A204.1 (cell line): Measurements from ENCODE around the gene KIAA1586.
"Not testable (repeated sequence)": the region's sequence is repeated elsewhere in the genome, so short reads cannot be mapped to it uniquely, and the experiment has no call there.

ENCODE experiments used
- FAIRE-seq: peaks from 2 replicates; lab custom pipeline; 2012; peaks lifted over from hg19 to GRCh38; lab: Jason Lieb, UNC

The KIAA1586 gene

GRCh38 chr6:57046332-57047256, at the start of gene KIAA1586:
TSS of gene KIAA1586 (plus strand) at chr6:57046693. CDS start at chr6:57046756, 63 bp downstream.
- FAIRE-seq = peak; percentile 52

GRCh38 chr6:56999049-56999448, 47.4 kb upstream of the KIAA1586 start:
- FAIRE-seq = no peak

- not testable (repeated sequence) for FAIRE-seq
Observed at GRCh38 chr6:56999748-57000147, 46.7 kb upstream of the KIAA1586 start.

GRCh38 chr6:57002197-57002596, 44.3 kb upstream of the KIAA1586 start:
- no peak for FAIRE-seq

- no peak for FAIRE-seq
Observed at GRCh38 chr6:57004292-57004691, 42.2 kb upstream of the KIAA1586 start.

- FAIRE-seq = no peak
Observed at GRCh38 chr6:57006101-57006500, 40.4 kb upstream of the KIAA1586 start.

- FAIRE-seq = not testable (repeated sequence)
Observed at GRCh38 chr6:57008069-57008468, 38.4 kb upstream of the KIAA1586 start.

- no peak for FAIRE-seq
Observed at GRCh38 chr6:57013521-57013926, 33.0 kb upstream of the KIAA1586 start.

GRCh38 chr6:57017069-57017468, 29.4 kb upstream of the KIAA1586 start:
- FAIRE-seq = no peak

GRCh38 chr6:57017841-57018240, 28.7 kb upstream of the KIAA1586 start:
- no peak for FAIRE-seq

- FAIRE-seq = no peak
Observed at GRCh38 chr6:57019434-57019833, 27.1 kb upstream of the KIAA1586 start.

- peak; percentile 97 for FAIRE-seq
Observed at GRCh38 chr6:57021086-57021720, 25.3 kb upstream of the KIAA1586 start.

- no peak for FAIRE-seq
Observed at GRCh38 chr6:57024321-57024720, 22.2 kb upstream of the KIAA1586 start.

GRCh38 chr6:57024775-57025174, 21.7 kb upstream of the KIAA1586 start:
- no peak for FAIRE-seq

GRCh38 chr6:57026001-57026400, 20.5 kb upstream of the KIAA1586 start:
- FAIRE-seq = no peak

GRCh38 chr6:57027301-57027700, 19.2 kb upstream of the KIAA1586 start:
- no peak for FAIRE-seq

- FAIRE-seq = no peak
Observed at GRCh38 chr6:57029213-57029612, 17.3 kb upstream of the KIAA1586 start.

- no peak for FAIRE-seq
Observed at GRCh38 chr6:57033228-57033627, 13.3 kb upstream of the KIAA1586 start.

GRCh38 chr6:57035549-57035948, 10.9 kb upstream of the KIAA1586 start:
- FAIRE-seq = no peak

- no peak for FAIRE-seq
Observed at GRCh38 chr6:57038906-57039305, 7.6 kb upstream of the KIAA1586 start.

- no peak for FAIRE-seq
Observed at GRCh38 chr6:57040011-57040410, 6.5 kb upstream of the KIAA1586 start.

- FAIRE-seq = not testable (repeated sequence)
Observed at GRCh38 chr6:57044061-57044460, 2.4 kb upstream of the KIAA1586 start.

GRCh38 chr6:57044568-57044967, 1.9 kb upstream of the KIAA1586 start:
- FAIRE-seq = no peak

- FAIRE-seq = not testable (repeated sequence)
Observed at GRCh38 chr6:57047257-57047585, 728 bp downstream of the KIAA1586 start.
